Subcutaneous adipose tissue (tissue), 4 donors: ENCODE measurements around the gene ZHX3. TPM values are rescaled to one million over a fixed set of nuclear protein-coding genes. Genes with fewer than 3 reads are reported as not detected.

Source experiments
- CTCF ChIP-seq: fragments of 450-650 bp; IDR thresholded peaks from one replicate; pipeline ENCODE4 v1.5.1; 2016; ENCODE audit warnings: low read depth, mild to moderate bottlenecking, control low read depth, antibody characterized with exemption, moderate library complexity
- total RNA-seq, 4 donors: library from RNA; depleted of rRNA; stranded (reverse); fragments of >200 nt; gene quantifications; one replicate each; pipeline ENCODE4 v1.1.0, GENCODE V29; 2016

Gene ZHX3
- total RNA-seq, 4 donors from 2014 or later: 31.0 to 50.9 (median 37.9) TPM

DNA sequence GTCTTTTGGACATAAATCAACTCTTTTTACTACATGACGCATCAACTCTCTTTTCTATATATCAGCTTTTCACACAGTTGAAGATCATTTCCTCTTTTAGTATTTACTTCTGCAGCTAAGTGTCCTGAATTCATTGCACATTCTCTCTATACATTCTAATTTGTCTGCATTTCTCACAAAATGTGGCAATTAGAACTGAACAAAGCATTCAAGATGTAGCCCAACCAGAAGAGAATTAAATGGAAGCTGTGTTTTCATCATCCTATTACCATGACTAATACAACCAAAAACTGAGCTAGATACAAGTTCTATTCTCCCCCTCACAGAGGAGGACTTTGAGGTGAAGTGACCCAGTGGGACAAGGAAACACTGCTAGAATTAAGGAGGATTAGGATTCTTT lies 93.2 kb downstream of the ZHX3 start:
- TF ChIP-seq CTCF: no peak

DNA sequence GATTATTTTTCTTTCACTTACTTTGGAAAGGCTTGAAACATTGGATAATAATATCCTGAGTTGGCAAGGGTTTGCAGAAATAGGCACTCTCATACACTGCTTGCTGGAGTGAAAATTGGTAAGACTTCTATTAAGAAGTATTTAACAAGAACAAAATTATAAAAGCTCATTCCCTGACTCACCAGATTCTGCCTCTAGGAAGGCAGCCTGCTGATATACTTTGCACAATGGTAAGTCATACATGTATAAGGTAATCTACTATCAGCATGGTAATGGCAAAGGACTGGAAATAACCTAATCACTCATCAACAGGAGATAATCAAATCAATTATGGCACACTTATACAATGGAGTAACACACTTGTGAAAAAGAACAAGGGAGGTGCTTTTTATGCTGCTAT lies 94.4 kb downstream of the ZHX3 start:
- no peak for TF ChIP-seq CTCF

DNA sequence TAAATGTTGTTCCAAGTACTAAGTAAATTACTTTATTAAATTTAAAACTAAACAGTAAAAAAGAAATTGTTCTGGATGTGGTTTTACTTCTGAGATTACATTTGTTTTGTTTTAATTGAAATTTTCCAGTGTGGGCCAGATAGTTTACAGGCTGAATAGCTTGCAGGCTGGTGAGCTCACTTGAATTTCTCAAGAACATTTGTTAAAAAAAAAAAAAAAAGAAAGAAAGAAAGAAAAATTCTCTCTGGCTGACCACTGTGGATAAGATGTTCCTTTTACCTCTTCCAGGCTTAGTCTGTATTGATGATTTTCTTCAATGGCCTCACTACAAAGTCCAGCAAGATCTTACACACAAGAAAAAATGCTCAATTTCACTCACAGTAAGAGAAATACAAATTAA lies 94.8 kb downstream of the ZHX3 start:
- no peak for TF ChIP-seq CTCF

- no peak for TF ChIP-seq CTCF
These were observed 95.2 kb downstream of the ZHX3 start for GRCh38 chr20:41222296-41222695.

GRCh38 chr20:41221614-41222218 lies 95.8 kb downstream of the ZHX3 start:
- no peak for TF ChIP-seq CTCF

DNA sequence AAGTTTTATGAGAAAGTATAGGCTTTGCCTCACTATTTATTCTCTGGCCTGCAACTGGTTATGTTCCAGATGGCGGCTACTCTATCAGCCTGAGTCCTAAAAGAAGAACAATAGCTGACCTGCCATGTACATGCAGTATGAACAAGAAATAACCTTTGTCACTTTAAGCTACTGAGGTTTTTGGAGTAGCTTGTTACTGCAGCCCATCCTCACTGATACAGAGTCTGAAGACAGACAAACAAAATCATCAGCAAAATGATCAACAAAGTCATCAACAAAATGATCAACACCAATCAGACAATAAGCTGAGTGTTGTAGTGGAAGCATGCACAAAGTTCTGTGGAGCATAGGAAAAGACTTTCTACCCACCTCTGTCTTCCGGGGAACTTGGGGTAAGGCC lies 97.7 kb downstream of the ZHX3 start:
- TF ChIP-seq CTCF: no peak

GRCh38 chr20:41218466-41218865 lies 99.1 kb downstream of the ZHX3 start:
- no peak for TF ChIP-seq CTCF

DNA sequence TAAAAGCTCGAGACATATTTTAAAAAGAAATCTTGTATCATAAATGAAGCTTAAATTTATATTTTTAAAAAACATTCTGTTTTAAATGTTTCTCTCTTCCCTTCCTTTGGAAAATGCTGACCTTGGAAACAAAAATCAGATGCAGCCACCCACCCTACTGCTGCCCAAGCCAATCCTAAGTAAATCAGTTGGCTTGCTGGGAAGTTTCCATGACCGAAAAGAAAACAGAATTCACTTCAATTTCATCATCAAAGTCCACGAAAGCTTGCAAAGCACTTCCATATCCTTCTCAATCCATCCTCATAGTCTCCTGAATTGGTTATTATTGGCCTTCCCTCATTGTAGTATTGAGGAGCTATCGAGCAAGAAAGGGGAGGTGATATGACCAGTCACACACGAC lies 100.1 kb downstream of the ZHX3 start:
- TF ChIP-seq CTCF: no peak
